GM12873 (cell line): ENCODE measurements around the gene LRIT2.
A peak's percentile ranks its signal among the peaks of the same experiment; 100 is the strongest.

Source experiments
- TF ChIP-seq, protein P1 (sequence below): IDR thresholded peaks from 2 replicates; pipeline ENCODE4 v1.5.1; 2012; ENCODE audit warnings: low read depth, mild to moderate bottlenecking, moderate library complexity, low read length, control low read depth; ENCODE audit not compliant: insufficient read depth; ENCODE audit errors: missing control alignments

Gene LRIT2

DNA sequence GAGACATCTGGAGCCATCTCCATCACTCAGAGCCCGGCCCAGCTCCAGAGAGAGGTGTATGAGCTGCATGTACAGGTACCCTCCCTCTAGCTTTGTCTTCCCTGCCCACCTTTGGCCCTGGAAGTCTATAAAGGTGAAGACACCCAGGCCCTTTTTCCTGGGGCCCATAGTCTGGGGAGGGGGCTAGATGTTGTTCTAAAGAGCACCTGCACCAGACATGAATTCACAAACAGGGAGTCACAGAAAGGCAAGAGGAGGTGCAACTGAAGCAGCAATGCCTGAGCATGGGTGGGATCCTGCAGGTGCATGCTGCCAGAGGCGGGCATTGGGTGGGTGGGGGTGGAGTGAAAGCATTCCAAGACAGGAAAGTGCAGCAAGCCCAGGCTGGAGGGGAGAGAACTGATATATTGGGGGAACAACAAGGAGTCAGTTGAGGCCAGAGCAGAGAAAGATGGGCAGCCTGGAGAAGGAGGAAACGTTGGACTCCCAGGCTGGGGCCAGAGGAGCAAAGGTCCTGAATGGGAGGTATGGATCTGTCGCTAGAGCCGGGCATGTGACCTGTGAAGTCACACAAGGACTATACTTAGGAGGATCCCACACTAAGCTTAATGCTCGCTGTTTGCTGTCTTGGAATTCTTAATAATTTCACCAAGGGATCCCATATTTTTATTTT lies 19.4 kb downstream of the LRIT2 start:
- TF ChIP-seq, protein P1, sequence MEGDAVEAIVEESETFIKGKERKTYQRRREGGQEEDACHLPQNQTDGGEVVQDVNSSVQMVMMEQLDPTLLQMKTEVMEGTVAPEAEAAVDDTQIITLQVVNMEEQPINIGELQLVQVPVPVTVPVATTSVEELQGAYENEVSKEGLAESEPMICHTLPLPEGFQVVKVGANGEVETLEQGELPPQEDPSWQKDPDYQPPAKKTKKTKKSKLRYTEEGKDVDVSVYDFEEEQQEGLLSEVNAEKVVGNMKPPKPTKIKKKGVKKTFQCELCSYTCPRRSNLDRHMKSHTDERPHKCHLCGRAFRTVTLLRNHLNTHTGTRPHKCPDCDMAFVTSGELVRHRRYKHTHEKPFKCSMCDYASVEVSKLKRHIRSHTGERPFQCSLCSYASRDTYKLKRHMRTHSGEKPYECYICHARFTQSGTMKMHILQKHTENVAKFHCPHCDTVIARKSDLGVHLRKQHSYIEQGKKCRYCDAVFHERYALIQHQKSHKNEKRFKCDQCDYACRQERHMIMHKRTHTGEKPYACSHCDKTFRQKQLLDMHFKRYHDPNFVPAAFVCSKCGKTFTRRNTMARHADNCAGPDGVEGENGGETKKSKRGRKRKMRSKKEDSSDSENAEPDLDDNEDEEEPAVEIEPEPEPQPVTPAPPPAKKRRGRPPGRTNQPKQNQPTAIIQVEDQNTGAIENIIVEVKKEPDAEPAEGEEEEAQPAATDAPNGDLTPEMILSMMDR, result no peak

DNA sequence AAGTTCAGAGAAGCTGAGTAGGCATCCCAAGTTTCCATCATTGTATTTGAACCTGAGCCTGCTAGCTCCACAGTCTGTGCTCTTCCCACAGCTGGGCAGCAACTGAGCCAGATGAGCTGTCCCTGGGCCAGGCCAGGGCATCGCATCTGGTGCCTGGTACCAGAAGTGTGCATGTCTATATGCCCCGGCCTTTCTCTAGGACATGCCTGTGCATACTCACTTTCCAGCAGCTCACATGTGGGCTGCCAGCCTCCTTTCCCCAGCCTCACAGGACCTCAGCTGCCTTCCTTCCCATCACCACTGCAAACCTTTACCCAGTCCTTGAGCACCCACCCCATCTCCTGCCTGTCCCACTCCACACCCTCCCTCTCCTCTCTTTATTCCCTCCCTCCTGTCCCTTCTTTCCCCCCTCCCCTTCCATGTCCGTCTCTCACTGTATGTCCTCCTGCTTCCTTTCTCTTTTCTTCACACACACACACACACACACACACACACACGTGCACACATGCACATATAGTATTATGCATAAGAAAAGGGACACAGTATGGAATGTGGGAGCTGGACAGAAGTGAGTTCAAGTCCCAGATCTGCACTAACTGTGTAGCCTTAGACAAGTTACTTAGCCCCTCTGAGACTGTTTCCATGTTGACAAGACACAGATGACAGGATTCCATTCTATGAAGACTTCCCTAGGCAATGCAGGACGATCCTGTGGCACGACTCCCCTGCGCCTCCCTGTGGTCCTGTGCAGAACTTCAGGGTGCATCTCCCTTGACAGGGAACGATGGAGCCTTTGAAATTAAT lies 20.1 kb downstream of the LRIT2 start:
- TF ChIP-seq, protein P1, result peak; percentile 99

DNA sequence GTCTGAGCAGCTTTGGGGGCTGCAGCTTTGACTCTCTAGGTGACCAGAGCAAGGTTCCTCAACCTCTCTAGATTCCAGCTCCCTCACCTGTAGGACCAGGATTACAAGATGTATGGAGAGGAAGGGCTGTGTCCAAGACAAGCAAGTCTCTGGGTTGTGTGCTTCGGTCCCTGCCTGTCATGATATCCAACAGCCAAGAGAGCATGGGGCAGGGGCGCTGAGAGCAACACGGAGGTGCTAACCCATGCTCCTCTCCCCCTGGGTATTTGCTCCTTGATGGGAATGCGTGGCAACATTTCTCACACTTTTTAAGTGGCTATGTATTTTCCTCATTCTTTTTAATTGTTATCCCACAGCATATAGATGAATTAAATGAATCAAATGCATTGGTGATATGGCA lies 20.7 kb downstream of the LRIT2 start:
- TF ChIP-seq, protein P1, result no peak

DNA sequence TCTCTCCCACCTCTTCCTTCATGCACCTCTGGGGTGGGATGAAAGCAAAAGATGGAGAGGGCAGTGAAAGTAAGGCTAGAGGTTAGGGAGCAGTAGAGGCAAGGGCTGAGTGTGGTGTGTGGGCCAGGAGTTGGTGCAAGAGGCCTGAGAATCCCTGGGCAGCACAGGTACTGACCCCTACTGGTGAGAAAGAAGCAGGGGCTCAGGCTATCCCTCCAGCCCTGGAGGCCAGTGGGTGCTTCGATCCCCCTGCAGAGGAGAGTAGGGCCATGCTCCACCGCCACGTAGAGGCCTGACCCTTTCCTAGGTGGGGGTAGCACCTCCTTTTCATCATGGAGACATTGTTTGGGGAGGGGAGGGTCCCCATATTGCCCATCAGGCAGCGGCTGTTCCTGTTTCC lies 21.2 kb downstream of the LRIT2 start:
- TF ChIP-seq, protein P1, result peak; percentile 82

DNA sequence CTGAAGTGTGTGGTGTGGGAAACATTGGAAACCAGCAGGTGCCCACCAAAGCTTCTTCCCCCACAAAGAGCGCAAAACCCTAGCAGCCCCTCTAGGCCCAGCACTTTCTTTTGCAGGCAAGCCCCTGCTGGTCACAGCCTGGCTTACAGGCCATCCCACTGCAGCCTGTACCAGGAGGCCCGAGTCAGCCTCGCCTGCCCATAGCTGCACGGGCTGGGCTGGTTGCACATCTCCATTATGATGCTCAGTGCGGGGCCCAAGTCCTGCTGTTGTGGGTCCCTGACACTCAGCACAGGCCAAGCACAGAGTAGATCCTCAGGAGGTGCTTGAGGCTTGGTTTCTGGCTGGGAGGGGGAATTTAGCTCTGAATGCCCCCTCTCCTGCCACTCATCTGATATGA lies 23.0 kb downstream of the LRIT2 start:
- TF ChIP-seq, protein P1, result no peak

DNA sequence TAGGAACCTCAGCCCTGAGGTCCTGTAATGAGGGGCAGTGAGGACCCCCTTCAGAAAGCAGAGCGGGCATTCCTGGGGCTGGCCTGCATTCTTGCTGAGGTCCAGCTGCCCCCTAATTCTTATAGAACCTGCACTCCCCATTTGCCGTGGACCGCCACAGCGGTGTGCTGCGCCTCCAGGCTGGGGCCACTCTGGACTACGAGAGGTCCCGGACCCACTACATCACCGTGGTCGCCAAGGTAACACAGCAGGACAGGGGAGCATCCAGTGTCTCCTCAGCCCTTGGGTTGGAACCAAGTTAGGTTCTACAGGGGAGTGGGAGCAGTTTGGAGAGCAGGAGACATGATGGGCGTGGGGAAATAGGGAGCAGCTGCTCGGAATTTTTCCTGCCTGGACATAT lies 23.7 kb downstream of the LRIT2 start:
- TF ChIP-seq, protein P1, result no peak

DNA sequence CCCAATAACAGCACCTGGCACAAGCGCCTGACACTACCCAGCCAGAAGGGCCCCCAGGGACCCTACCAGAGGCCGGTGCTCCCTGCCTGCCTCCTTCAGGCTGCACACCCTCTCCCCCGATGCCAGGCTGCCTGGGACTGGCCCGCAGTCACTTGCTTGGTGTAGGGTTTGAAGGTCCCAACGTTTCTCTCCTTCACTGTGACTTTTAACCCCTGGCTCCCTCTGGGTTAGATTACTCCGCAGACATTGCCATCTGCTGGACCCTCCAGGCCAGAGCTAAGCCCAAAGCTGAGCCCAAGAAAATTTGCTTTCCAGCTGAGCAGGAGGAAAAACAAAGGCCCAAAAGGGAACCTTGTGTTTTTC lies 24.1 kb downstream of the LRIT2 start:
- TF ChIP-seq, protein P1, result no peak
